GM12878 (cell line): Measurements from ENCODE around the gene KCTD19. TPM values are rescaled to one million over a fixed set of nuclear protein-coding genes. Genes with fewer than 3 reads are reported as not detected.

Experiments used
- ATAC-seq: fragments of 200-7000 bp; cut with Tn5 transposase; 3 replicates; pipeline ENCODE4 v1.9.1; 2020; ENCODE audit warnings: mild to moderate bottlenecking, moderate library complexity
- BruUV-seq: library from RNA; stranded (reverse); fragments of 400-500 nt; replicated peaks from 2 replicates; lab custom pipeline; 2021; lab: Mats Ljungman, UMichigan
- CTCF ChIA-PET: fragments of 300-600 bp; sonication (Branson Sonifier 250); formaldehyde crosslinking; extraction: SDS; loops from one replicate; lab custom pipeline; 2021; ENCODE audit warnings: inconsistent platforms; lab: Yijun Ruan, JAX
- POLR2A ChIA-PET: fragments of 350-600 bp; formaldehyde crosslinking; extraction: SDS; loops from one replicate; lab custom pipeline; 2021; ENCODE audit warnings: inconsistent platforms; lab: Charles Lee
- RAD21 ChIA-PET: fragments of 300-600 bp; sonication (Branson Sonifier 250); formaldehyde crosslinking; loops from one replicate; lab custom pipeline; 2023; ENCODE audit warnings: antibody characterized with exemption; ENCODE audit not compliant: unreplicated experiment; lab: Charles Lee
- SMC1A ChIA-PET: fragments of 300-600 bp; sonication (Branson Sonifier 250); formaldehyde crosslinking; loops from one replicate; lab custom pipeline; 2023; ENCODE audit not compliant: unreplicated experiment, uncharacterized antibody; lab: Charles Lee
- DNase-seq: peaks from one replicate; pipeline ENCODE4 v3.0.0-alpha.2; 2011; ENCODE audit warnings: low read depth, low spot score
- FAIRE-seq: peaks from 3 replicates; lab custom pipeline; 2011; peaks lifted over from hg19 to GRCh38; lab: Jason Lieb, UNC
- H2AFZ ChIP-seq: 2 replicates; pipeline ENCODE4 v1.6.0; 2011; ENCODE audit warnings: low read depth, low read length, control low read depth; ENCODE audit not compliant: control insufficient read depth
- H3K27ac ChIP-seq: 2 replicates; pipeline ENCODE4 v1.5.1; 2011; ENCODE audit warnings: control low read depth; ENCODE audit not compliant: control insufficient read depth, insufficient read depth
- H3K27me3 ChIP-seq, 2 experiments: replicated peaks in 1 of 2; 2 replicates each; pipeline versions ENCODE4 v1.6.0 to v1.6.1; 2011; ENCODE audit warnings: low read length in 1 of 2; ENCODE audit not compliant: control insufficient read depth in 2 of 2, insufficient read depth in 2 of 2
- H3K36me3 ChIP-seq, 2 experiments: 2 replicates each; pipeline ENCODE4 v1.5.1; 2011; ENCODE audit warnings: low read length in 1 of 2; ENCODE audit not compliant: control insufficient read depth in 2 of 2, insufficient read depth in 2 of 2
- H3K4me1 ChIP-seq: 2 replicates; pipeline ENCODE4 v1.6.1; 2011; ENCODE audit warnings: mild to moderate bottlenecking, low read length, moderate library complexity, mixed read lengths; ENCODE audit not compliant: control insufficient read depth, insufficient read depth
- H3K4me2 ChIP-seq: 2 replicates; pipeline ENCODE4 v1.6.0; 2011; ENCODE audit warnings: control low read depth; ENCODE audit not compliant: control insufficient read depth, insufficient read depth
- H3K4me3 ChIP-seq: fragments of 200-600 bp; sonication (generic); 2 replicates; pipeline ENCODE4 v1.5.1; 2016
- H3K79me2 ChIP-seq: 2 replicates; pipeline ENCODE4 v1.6.0; 2011; ENCODE audit warnings: low read length; ENCODE audit not compliant: control insufficient read depth, insufficient read depth
- H3K9ac ChIP-seq: 2 replicates; pipeline ENCODE4 v1.8.0; 2011; ENCODE audit warnings: low read length, control low read depth, mixed read lengths; ENCODE audit not compliant: control insufficient read depth, insufficient read depth
- H3K9me3 ChIP-seq: replicated peaks from 3 replicates; pipeline ENCODE4 v1.5.1; 2011; ENCODE audit warnings: mild to moderate bottlenecking, low read length; ENCODE audit not compliant: control insufficient read depth, insufficient read depth
- H4K20me1 ChIP-seq: 2 replicates; pipeline ENCODE4 v1.6.0; 2011; ENCODE audit not compliant: control insufficient read depth, insufficient read depth
- ASH2L ChIP-seq: fragments of 300-600, 200-600 bp; sonication (generic); IDR thresholded peaks from 2 replicates; pipeline ENCODE4 v1.6.1; 2017; ENCODE audit warnings: low read depth, mild to moderate bottlenecking, borderline replicate concordance
- BCL11A ChIP-seq: IDR thresholded peaks from 2 replicates; pipeline ENCODE4 v1.6.1; 2011; ENCODE audit warnings: low read depth, low read length
- HCFC1 ChIP-seq: fragments of 150-350 bp; IDR thresholded peaks from 2 replicates; pipeline ENCODE4 v1.6.1; 2014; ENCODE audit warnings: low read length
- IKZF1 ChIP-seq: fragments of 450-650 bp; conservative IDR thresholded peaks from 2 replicates; pipeline ENCODE4 v1.6.1; 2017; ENCODE audit warnings: antibody characterized with exemption, mild to moderate bottlenecking
- MEF2A ChIP-seq: IDR thresholded peaks from 2 replicates; pipeline ENCODE4 v1.6.1; 2011; ENCODE audit warnings: low read depth, mild to moderate bottlenecking, low read length, moderate library complexity; ENCODE audit not compliant: insufficient read depth
- MTA3 ChIP-seq: IDR thresholded peaks from 2 replicates; pipeline ENCODE4 v1.6.1; 2012; ENCODE audit warnings: low read length, inconsistent platforms, borderline replicate concordance
- NR2F1 ChIP-seq: fragments of 450-650 bp; conservative IDR thresholded peaks from 2 replicates; pipeline ENCODE4 v1.6.1; 2017; ENCODE audit warnings: mild to moderate bottlenecking
- SMAD1 ChIP-seq: fragments of 450-650 bp; IDR thresholded peaks from 2 replicates; pipeline ENCODE4 v1.6.1; 2018; ENCODE audit warnings: mild to moderate bottlenecking, low read depth; ENCODE audit not compliant: partially characterized antibody
- STAT3 ChIP-seq: IDR thresholded peaks from 2 replicates; pipeline ENCODE4 v1.6.1; 2011; ENCODE audit warnings: low read depth, low read length, improper control_type of control experiment
- TBL1XR1 ChIP-seq: IDR thresholded peaks from 2 replicates; pipeline ENCODE4 v1.6.1; 2012; ENCODE audit warnings: low read depth, low read length, improper control_type of control experiment
- ZNF274 ChIP-seq: IDR thresholded peaks from one replicate; pipeline ENCODE4 v1.8.0; 2011; ENCODE audit not compliant: insufficient read length, insufficient read depth
- ZNF384 ChIP-seq: IDR thresholded peaks from 2 replicates; pipeline ENCODE4 v1.6.1; 2012; ENCODE audit warnings: low read depth, mild to moderate bottlenecking, low read length, improper control_type of control experiment, borderline replicate concordance
- WGBS: methylation state at CpG from one replicate; pipeline ENCODE4 v1.1.6; 2016; ENCODE audit warnings: low lambda C conversion rate; ENCODE audit not compliant: insufficient replicate concordance, insufficient coverage; ENCODE audit errors: missing lambda C conversion rate; 5-methylcytosine and 5-hydroxymethylcytosine counted together
- in situ Hi-C: fragments of 300-500 bp; cut with MboI; formaldehyde crosslinking; loops from 9 replicates; pipeline ENCODE4 v1.14.3; 2018; ENCODE audit warnings: mixed read lengths
- intact Hi-C: fragments of 100-400 bp; cut with micrococcal nuclease; formaldehyde crosslinking; loops from one replicate; pipeline ENCODE4 v1.14.2; 2022; ENCODE audit not compliant: unreplicated experiment
- polyA plus RNA-seq, 11 experiments: library from polyadenylated mRNA; depleted of rRNA in 4 of 11; unstranded in 6 of 11; stranded (reverse) in 5 of 11; fragments of >200 nt; fragmentation: Nextera tagmentation in 4 of 11; fragmentation: Illumina TruSeq in 1 of 11; extraction: Ambion mirVana in 4 of 11; extraction: Trizol in 1 of 11; gene quantifications; 1 replicate in 1 of 11; 2 replicates in 10 of 11; pipeline versions ENCODE4 v1.2.1 to v1.2.3, GENCODE V29; 2011 to 2016; ENCODE audit warnings: inconsistent platforms in 2 of 11, missing spikeins in 2 of 11, low read depth in 1 of 11
- total RNA-seq, 4 experiments: library from RNA; depleted of rRNA in 3 of 4; stranded (reverse); fragments of >200 nt in 3 of 4; fragmentation: Illumina TruSeq in 1 of 4; extraction: Trizol in 1 of 4; gene quantifications; 2 replicates each; pipeline versions ENCODE4 v1.2.1 to v1.2.3, GENCODE V29; 2013 to 2021
- TF ChIP-seq, protein P1 (sequence below): fragments of 450-650 bp; IDR thresholded peaks from 2 replicates; pipeline ENCODE4 v1.6.1; 2017; ENCODE audit warnings: mild to moderate bottlenecking, moderate library complexity
- TF ChIP-seq, protein P2 (sequence below): fragments of 450-650 bp; IDR thresholded peaks from 2 replicates; pipeline ENCODE4 v1.6.1; 2018; ENCODE audit warnings: mild to moderate bottlenecking, low read depth, moderate library complexity; ENCODE audit not compliant: partially characterized antibody

KCTD19 gene
- total and polyA plus RNA-seq, 10 of the 15 experiments (the other 5 are each of a cell fraction or from before 2014, with no cell fraction given), result 1.6 to 8.9 (median 3.9) TPM

DNA sequence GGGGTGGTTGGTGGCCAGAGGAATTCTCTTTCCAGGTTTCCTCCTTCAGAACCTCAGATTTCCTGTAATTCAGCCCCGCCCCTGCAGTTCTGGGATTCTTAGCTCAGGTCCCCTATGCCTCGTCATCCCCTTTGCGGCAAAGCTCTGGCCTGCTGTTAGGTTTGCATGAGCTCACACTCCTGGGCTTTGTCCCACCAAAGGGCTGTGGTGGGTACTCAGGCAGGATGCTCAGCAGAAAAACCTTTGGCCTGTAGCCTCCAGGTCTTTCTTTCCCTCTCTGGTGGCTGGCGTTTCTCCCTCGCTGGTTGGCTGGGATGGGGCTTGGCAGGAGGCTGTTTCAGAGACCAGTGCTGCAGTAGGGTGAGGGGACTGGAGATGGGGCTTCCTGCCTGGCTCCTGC lies 56.8 kb downstream of the KCTD19 start (continued):
- no peak for TF ChIP-seq IKZF1
- TF ChIP-seq ZNF274, result no peak
- no peak for TF ChIP-seq ZNF384
- TF ChIP-seq NR2F1, result no peak
- TF ChIP-seq, protein P1, sequence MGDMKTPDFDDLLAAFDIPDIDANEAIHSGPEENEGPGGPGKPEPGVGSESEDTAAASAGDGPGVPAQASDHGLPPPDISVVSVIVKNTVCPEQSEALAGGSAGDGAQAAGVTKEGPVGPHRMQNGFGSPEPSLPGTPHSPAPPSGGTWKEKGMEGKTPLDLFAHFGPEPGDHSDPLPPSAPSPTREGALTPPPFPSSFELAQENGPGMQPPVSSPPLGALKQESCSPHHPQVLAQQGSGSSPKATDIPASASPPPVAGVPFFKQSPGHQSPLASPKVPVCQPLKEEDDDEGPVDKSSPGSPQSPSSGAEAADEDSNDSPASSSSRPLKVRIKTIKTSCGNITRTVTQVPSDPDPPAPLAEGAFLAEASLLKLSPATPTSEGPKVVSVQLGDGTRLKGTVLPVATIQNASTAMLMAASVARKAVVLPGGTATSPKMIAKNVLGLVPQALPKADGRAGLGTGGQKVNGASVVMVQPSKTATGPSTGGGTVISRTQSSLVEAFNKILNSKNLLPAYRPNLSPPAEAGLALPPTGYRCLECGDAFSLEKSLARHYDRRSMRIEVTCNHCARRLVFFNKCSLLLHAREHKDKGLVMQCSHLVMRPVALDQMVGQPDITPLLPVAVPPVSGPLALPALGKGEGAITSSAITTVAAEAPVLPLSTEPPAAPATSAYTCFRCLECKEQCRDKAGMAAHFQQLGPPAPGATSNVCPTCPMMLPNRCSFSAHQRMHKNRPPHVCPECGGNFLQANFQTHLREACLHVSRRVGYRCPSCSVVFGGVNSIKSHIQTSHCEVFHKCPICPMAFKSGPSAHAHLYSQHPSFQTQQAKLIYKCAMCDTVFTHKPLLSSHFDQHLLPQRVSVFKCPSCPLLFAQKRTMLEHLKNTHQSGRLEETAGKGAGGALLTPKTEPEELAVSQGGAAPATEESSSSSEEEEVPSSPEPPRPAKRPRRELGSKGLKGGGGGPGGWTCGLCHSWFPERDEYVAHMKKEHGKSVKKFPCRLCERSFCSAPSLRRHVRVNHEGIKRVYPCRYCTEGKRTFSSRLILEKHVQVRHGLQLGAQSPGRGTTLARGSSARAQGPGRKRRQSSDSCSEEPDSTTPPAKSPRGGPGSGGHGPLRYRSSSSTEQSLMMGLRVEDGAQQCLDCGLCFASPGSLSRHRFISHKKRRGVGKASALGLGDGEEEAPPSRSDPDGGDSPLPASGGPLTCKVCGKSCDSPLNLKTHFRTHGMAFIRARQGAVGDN, result no peak

DNA sequence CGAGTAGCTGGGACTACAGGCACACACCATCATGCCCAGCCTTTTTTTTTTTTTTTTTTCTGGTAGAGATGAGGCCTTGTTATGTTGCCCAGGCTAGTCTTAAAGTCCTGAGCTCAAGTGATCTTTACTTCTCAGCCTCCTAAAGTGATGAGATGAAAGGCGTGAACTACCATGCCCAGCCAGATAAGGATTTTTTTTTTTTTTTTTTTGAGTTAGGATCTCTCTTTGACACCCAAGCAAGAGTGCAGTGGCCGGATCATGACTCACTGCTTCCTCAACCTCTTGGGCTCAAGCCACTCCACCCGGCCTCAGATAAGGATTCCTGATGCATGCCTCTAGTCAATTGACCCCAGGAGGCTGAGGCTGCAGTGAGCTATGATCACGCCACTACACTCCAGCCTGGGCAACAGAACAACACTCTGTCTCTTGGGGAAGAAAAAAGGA lies 58.4 kb downstream of the KCTD19 start:
- Histone ChIP-seq H3K4me1 (no peaks in the 10 kb centered on the region), H3K27ac (no peak overlapping the region), H3K27me3 (no peaks in the 10 kb centered on the region), H3K9ac (no peak overlapping the region), H3K79me2 (no peaks in the 10 kb centered on the region), H2AFZ (no peak overlapping the region), H3K4me2 (no peak overlapping the region), H4K20me1 (no peaks in the 10 kb centered on the region), H3K36me3 (no peaks in the 10 kb centered on the region), H3K9me3 (no peaks in the 10 kb centered on the region), H3K4me3 (no peak overlapping the region)
- intact Hi-C loops, result no loop called here
- DNase-seq (no peak), FAIRE-seq (no peak), ATAC-seq (no peak)
- ChIA-PET POLR2A (no interaction called here), CTCF (interaction anchor here (0.7 to 0.9 kb wide), 5 partner anchors 8 to 246 kb away, joined by 3 to 4 read pairs (median 4); no protein-coding TSS in a partner anchor), RAD21 (interaction anchor here (0.7 kb wide), 1 partner anchor 197 kb away, joined by 3 read pairs; no protein-coding TSS in a partner anchor), SMC1A (interaction anchor here (0.6 to 1.3 kb wide), 2 partner anchors 71 to 476 kb away, joined by 3 read pairs; no protein-coding TSS in a partner anchor)
- in situ Hi-C loops, result no loop called here
- WGBS, result 60% methylated on average over 4 of the region's 5 CpGs
- no TSS peak for BruUV-seq
- TF ChIP-seq HCFC1, result no peak
- TF ChIP-seq, protein P2, sequence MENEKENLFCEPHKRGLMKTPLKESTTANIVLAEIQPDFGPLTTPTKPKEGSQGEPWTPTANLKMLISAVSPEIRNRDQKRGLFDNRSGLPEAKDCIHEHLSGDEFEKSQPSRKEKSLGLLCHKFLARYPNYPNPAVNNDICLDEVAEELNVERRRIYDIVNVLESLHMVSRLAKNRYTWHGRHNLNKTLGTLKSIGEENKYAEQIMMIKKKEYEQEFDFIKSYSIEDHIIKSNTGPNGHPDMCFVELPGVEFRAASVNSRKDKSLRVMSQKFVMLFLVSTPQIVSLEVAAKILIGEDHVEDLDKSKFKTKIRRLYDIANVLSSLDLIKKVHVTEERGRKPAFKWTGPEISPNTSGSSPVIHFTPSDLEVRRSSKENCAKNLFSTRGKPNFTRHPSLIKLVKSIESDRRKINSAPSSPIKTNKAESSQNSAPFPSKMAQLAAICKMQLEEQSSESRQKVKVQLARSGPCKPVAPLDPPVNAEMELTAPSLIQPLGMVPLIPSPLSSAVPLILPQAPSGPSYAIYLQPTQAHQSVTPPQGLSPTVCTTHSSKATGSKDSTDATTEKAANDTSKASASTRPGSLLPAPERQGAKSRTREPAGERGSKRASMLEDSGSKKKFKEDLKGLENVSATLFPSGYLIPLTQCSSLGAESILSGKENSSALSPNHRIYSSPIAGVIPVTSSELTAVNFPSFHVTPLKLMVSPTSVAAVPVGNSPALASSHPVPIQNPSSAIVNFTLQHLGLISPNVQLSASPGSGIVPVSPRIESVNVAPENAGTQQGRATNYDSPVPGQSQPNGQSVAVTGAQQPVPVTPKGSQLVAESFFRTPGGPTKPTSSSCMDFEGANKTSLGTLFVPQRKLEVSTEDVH, result no peak
- TF ChIP-seq BCL11A, result no peak
- TF ChIP-seq SMAD1, result no peak
- no peak for TF ChIP-seq MTA3
- TF ChIP-seq TBL1XR1, result no peak
- no peak for TF ChIP-seq MEF2A
- no peak for TF ChIP-seq STAT3
- no peak for TF ChIP-seq ASH2L
